Activated T-helper 17 cell treated with anti-CD3 and anti-CD28 coated beads, Interleukin-2, amount 50 U/mL, for 72 hours (primary cell): Measurements from ENCODE around the gene UBE2H. TPM values are rescaled to one million over a fixed set of nuclear protein-coding genes. Genes with fewer than 3 reads are reported as not detected.

Experiments
- ATAC-seq: fragments of 150-1000 bp; cut with Tn5 transposase; replicated peaks from 2 replicates; pipeline ENCODE4 v1.10.0; 2021; ENCODE audit warnings: mild to moderate bottlenecking, moderate library complexity
- H3K27ac Mint-ChIP-seq: one replicate; pipeline ENCODE4 v1.8.0; 2022; ENCODE audit warnings: mixed read lengths
- H3K27me3 Mint-ChIP-seq: one replicate; pipeline ENCODE4 v1.8.0; 2022; ENCODE audit warnings: mixed read lengths
- H3K36me3 Mint-ChIP-seq: one replicate; pipeline ENCODE4 v1.8.0; 2022; ENCODE audit warnings: low read depth, mild to moderate bottlenecking, mixed read lengths
- H3K4me1 Mint-ChIP-seq: one replicate; pipeline ENCODE4 v1.8.0; 2022; ENCODE audit warnings: mixed read lengths
- H3K4me3 Mint-ChIP-seq: one replicate; pipeline ENCODE4 v1.8.0; 2022; ENCODE audit warnings: mild to moderate bottlenecking, mixed read lengths
- H3K9me3 Mint-ChIP-seq: one replicate; pipeline ENCODE4 v1.8.0; 2022; ENCODE audit warnings: mixed read lengths
- total RNA-seq, 2 donors: library from RNA; stranded (reverse); gene quantifications; one replicate each; pipeline ENCODE4 v1.2.3, GENCODE V29; 2022

Gene UBE2H
- total RNA-seq, 2 donors from 2014 or later: 27.8 to 54.0 TPM

- no peaks in the 10 kb centered on the region for H3K4me1 Mint-ChIP-seq
- no peak overlapping the region for H3K4me3 Mint-ChIP-seq
- H3K27me3 Mint-ChIP-seq: no peaks in the 10 kb centered on the region
- H3K36me3 Mint-ChIP-seq: no peaks in the 10 kb centered on the region
- ATAC-seq: no peak
- H3K27ac Mint-ChIP-seq: no peak overlapping the region
- no peaks in the 10 kb centered on the region for H3K9me3 Mint-ChIP-seq
Measured at GRCh38 chr7:129958643-129959470, 6.1 kb upstream of the UBE2H start.

- H3K27ac Mint-ChIP-seq: no peak overlapping the region
- peaks cover 18% of the 10 kb centered on the region for H3K36me3 Mint-ChIP-seq
- peaks cover 5% of the 10 kb centered on the region for H3K4me1 Mint-ChIP-seq
- no peaks in the 10 kb centered on the region for H3K27me3 Mint-ChIP-seq
- ATAC-seq: no peak
- H3K4me3 Mint-ChIP-seq: no peak overlapping the region
- no peaks in the 10 kb centered on the region for H3K9me3 Mint-ChIP-seq
Measured at GRCh38 chr7:129955993-129956543, 3.3 kb upstream of the UBE2H start.

DNA sequence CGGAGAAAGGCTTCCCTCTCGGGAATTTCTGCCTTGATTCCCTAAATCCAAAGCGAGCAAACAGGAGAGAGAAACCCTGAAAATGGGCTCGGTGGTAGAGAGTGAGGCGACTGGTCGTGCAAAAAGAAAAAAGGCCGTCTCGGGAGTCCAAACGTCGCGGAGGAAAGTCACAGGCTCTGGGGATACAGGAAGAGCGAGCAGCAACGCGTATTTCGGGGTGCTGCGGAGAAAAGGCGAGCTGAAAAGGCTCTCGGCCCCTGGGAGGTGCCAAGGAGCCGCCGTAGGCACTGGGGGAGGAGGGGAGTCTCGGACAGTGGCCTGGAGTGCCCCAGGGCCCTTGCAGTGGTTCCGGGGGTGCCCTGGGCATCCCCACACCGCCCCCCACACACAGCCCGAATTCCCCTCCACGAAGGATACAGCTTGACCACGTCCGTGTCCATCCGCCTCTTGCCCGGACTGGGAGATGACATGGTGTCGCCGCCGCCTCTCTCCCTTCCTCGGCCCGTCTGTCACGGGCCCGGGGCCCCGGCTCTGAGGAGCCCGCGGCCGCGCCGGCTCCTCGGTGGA is 591 bp downstream of the UBE2H start:
- H3K4me1 Mint-ChIP-seq: peaks cover 5% of the 10 kb centered on the region
- H3K4me3 Mint-ChIP-seq: no peak overlapping the region
- no peaks in the 10 kb centered on the region for H3K9me3 Mint-ChIP-seq
- no peaks in the 10 kb centered on the region for H3K27me3 Mint-ChIP-seq
- H3K36me3 Mint-ChIP-seq: peaks cover 18% of the 10 kb centered on the region
- peak; percentile 8 for ATAC-seq
- no peak overlapping the region for H3K27ac Mint-ChIP-seq

- Mint-ChIP-seq H3K9me3 (no peaks in the 10 kb centered on the region), H3K36me3 (peaks cover 23% of the 10 kb centered on the region), H3K4me3 (no peak overlapping the region), H3K27ac (no peak overlapping the region), H3K27me3 (no peaks in the 10 kb centered on the region), H3K4me1 (peaks cover 5% of the 10 kb centered on the region)
- ATAC-seq: no peak
Measured at GRCh38 chr7:129951226-129952085, 1.3 kb downstream of the UBE2H start.

GRCh38 chr7:129950933-129951225 is 1.9 kb downstream of the UBE2H start:
- peaks cover 23% of the 10 kb centered on the region for H3K36me3 Mint-ChIP-seq
- no peaks in the 10 kb centered on the region for H3K27me3 Mint-ChIP-seq
- no peak overlapping the region for H3K4me3 Mint-ChIP-seq
- no peaks in the 10 kb centered on the region for H3K9me3 Mint-ChIP-seq
- no peak for ATAC-seq
- H3K27ac Mint-ChIP-seq: no peak overlapping the region
- H3K4me1 Mint-ChIP-seq: peaks cover 5% of the 10 kb centered on the region

DNA sequence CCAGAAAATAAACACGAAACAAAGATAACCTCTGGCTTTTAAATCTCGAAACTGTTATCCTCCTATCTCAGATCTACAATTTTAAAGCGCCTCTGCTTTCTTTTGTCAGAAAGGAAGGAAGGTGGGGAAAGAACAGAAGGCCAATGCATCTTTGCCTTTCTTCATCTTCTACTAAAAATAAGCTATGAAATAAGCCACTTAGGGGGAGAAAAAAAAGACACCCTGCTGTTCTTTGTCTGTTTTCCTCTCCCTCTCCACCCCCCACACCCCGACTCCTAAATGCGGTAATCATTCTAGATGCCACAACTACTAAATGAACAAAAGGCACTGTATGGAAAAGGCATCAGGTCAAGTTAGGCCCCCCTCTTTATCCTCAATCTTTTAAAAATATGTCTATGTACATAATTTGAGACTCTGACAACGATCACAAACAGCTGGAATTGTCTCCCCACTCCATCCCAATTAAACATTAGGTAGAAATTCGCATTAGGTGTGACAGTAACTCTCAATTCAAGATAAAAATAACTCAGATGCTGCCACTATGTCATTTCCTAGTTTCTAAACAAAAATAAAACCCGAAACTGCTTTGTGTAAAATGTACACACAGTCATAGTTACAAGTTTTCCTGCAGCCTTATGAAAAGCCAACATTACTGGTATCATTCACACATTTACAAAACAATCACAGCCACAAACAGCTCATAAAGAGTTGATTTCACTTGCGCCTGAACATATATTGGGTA is 2.4 kb downstream of the UBE2H start:
- Mint-ChIP-seq H3K27ac (no peak overlapping the region), H3K36me3 (peaks cover 23% of the 10 kb centered on the region)
- peak; percentile 44 for ATAC-seq

DNA sequence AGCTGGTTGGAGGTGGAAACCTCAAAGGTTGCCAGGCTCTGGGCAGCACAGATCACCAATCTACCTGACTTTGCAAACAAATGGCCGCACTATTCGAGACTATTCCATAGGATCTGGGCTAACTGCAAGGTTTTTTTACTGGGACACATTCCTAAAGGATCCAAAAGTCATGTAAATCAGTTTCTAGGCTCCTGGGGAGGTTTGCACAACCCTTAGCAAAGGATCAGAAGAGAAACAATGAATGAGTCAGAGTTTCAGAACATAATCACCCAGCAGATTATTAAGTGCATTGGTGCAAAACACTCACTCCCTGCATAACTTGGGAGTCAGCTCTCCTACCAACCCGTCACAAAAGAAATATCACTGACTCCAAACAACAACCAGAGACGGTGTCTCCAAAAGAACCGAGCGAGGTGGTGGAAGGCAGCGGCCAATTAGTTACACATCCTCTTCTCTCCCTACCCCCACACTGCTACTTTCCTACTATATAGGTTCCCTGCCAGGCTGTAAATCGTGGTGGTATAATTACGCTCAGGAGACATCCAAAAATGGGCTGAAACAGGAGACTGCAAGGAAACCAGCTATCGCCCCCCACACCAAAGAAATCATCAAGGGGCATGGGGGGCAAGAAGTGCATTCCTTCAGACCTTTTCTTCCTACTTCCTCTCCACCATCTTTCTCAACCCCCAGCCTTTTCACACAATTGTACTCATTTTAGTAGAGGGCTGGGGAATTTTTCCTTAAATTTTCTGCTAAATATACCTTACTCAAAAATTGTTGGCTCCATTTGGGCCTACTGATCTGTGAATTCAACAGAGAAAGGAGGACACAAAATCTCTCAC is 3.2 kb downstream of the UBE2H start:
- ATAC-seq: peak; percentile 72
- H3K9me3 Mint-ChIP-seq: no peaks in the 10 kb centered on the region
- H3K4me1 Mint-ChIP-seq: peaks cover 5% of the 10 kb centered on the region
- H3K36me3 Mint-ChIP-seq: peaks cover 31% of the 10 kb centered on the region
- no peak overlapping the region for H3K27ac Mint-ChIP-seq
- no peak overlapping the region for H3K4me3 Mint-ChIP-seq
- H3K27me3 Mint-ChIP-seq: no peaks in the 10 kb centered on the region

More for the DNA sequence above, 2.4 kb downstream of the UBE2H start:
- no peaks in the 10 kb centered on the region for H3K9me3 Mint-ChIP-seq
- peaks cover 5% of the 10 kb centered on the region for H3K4me1 Mint-ChIP-seq
- H3K4me3 Mint-ChIP-seq: no peak overlapping the region
- no peaks in the 10 kb centered on the region for H3K27me3 Mint-ChIP-seq

GRCh38 chr7:129948877-129949291 is 3.9 kb downstream of the UBE2H start:
- no peaks in the 10 kb centered on the region for H3K27me3 Mint-ChIP-seq
- H3K9me3 Mint-ChIP-seq: no peaks in the 10 kb centered on the region
- ATAC-seq: peak; percentile 68
- H3K36me3 Mint-ChIP-seq: peaks cover 31% of the 10 kb centered on the region
- H3K4me3 Mint-ChIP-seq: no peak overlapping the region
- peaks cover 5% of the 10 kb centered on the region for H3K4me1 Mint-ChIP-seq
- H3K27ac Mint-ChIP-seq: no peak overlapping the region

GRCh38 chr7:129948338-129948737 is 4.4 kb downstream of the UBE2H start:
- H3K9me3 Mint-ChIP-seq: no peaks in the 10 kb centered on the region
- no peak overlapping the region for H3K4me3 Mint-ChIP-seq

DNA sequence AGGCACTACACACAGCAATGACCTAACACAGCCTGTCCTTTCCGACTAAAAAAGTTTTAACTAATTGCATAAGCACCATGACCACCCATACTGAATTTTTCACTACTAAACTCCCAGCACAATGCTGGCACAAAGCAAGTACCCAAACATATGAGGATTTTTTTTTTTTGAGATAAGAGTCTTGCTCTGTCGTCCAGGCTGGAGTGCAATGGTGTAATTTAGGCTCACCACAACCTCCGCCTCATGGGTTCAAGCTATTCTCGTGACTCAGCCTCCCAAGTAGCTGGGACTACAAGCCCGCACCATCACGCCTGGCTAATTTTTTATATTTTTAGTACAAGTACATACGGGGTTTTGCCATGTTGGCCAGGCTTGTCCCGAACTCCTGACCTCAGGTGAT is 5.1 kb downstream of the UBE2H start:
- no peaks in the 10 kb centered on the region for H3K27me3 Mint-ChIP-seq
- H3K4me1 Mint-ChIP-seq: no peaks in the 10 kb centered on the region
- peaks cover 31% of the 10 kb centered on the region for H3K36me3 Mint-ChIP-seq
- H3K9me3 Mint-ChIP-seq: no peaks in the 10 kb centered on the region
- no peak overlapping the region for H3K4me3 Mint-ChIP-seq
- ATAC-seq: no peak
- no peak overlapping the region for H3K27ac Mint-ChIP-seq

More at GRCh38 chr7:129948338-129948737, 4.4 kb downstream of the UBE2H start:
- Mint-ChIP-seq H3K27me3 (no peaks in the 10 kb centered on the region), H3K36me3 (peaks cover 35% of the 10 kb centered on the region), H3K4me1 (peaks cover 5% of the 10 kb centered on the region), H3K27ac (no peak overlapping the region)
- no peak for ATAC-seq

GRCh38 chr7:129947049-129947448 is 5.7 kb downstream of the UBE2H start:
- H3K27me3 Mint-ChIP-seq: no peaks in the 10 kb centered on the region
- H3K9me3 Mint-ChIP-seq: no peaks in the 10 kb centered on the region
- no peak for ATAC-seq
- H3K27ac Mint-ChIP-seq: no peak overlapping the region
- H3K4me1 Mint-ChIP-seq: no peaks in the 10 kb centered on the region
- H3K4me3 Mint-ChIP-seq: no peak overlapping the region
- H3K36me3 Mint-ChIP-seq: peaks cover 33% of the 10 kb centered on the region

DNA sequence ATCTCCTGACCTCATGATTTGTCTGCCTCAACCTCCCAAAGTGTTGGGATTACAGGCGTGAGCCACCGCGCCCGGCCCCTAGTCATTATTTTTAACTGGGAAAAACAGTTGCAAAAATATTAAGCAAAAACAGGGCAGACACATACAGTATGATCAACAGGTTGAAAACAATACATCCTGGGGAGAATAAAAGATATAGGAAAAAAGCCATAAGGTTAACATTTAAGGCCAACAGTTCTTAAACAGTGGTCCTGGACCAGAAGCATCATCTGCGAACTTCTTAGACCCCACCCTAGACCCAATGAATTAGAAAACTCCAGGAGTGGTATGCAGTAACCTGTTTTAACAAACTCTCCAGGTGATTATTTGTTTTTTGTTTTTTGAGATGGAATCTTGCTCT is 6.5 kb downstream of the UBE2H start:
- Mint-ChIP-seq H3K4me3 (no peak overlapping the region), H3K9me3 (no peaks in the 10 kb centered on the region), H3K27ac (no peak overlapping the region), H3K36me3 (peaks cover 26% of the 10 kb centered on the region), H3K4me1 (no peaks in the 10 kb centered on the region), H3K27me3 (no peaks in the 10 kb centered on the region)
- no peak for ATAC-seq

- Mint-ChIP-seq H3K36me3 (peaks cover 26% of the 10 kb centered on the region), H3K4me3 (no peak overlapping the region), H3K9me3 (no peaks in the 10 kb centered on the region), H3K4me1 (no peaks in the 10 kb centered on the region), H3K27me3 (no peaks in the 10 kb centered on the region), H3K27ac (no peak overlapping the region)
- no peak for ATAC-seq
Measured at GRCh38 chr7:129943352-129943751, 9.4 kb downstream of the UBE2H start.
